RCC 7860 (cell line): ENCODE results near the gene LRRD1.
"Not testable (repeated sequence)": the region's sequence is repeated elsewhere in the genome, so short reads cannot be mapped to it uniquely, and the experiment has no call there.

Experiments used
- DNase-seq: peaks from one replicate; pipeline ENCODE4 v3.0.0-alpha.2; 2015; ENCODE audit warnings: low spot score
- FAIRE-seq: peaks from 2 replicates; lab custom pipeline; 2012; peaks lifted over from hg19 to GRCh38; lab: Jason Lieb, UNC

LRRD1 gene

DNA sequence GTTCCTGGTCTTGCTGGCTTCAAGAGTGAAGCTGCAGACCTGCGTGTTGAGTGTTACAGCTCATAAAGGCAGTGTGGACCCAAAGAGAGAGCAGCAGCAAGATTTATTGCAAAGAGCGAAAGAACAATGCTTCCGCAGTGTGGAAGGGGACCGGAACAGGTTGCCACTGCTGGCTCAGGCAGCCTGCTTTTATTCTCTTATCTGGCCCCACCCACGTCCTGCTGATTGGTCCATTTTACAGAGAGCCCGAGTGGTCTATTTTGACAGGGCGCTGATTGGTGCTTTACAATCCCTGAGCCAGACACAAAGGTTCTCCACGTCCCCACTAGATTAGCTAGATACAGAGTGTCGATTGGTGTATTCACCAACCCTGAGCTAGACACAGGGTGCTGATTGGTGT lies 36.2 kb downstream of the LRRD1 start:
- not testable (repeated sequence) for FAIRE-seq, DNase-seq

- no peak for DNase-seq
- FAIRE-seq = no peak
Measured at GRCh38 chr7:92141161-92141560, 37.8 kb downstream of the LRRD1 start.

- DNase-seq (no peak), FAIRE-seq (no peak)
Measured at GRCh38 chr7:92137557-92137956, 41.4 kb downstream of the LRRD1 start.

DNA sequence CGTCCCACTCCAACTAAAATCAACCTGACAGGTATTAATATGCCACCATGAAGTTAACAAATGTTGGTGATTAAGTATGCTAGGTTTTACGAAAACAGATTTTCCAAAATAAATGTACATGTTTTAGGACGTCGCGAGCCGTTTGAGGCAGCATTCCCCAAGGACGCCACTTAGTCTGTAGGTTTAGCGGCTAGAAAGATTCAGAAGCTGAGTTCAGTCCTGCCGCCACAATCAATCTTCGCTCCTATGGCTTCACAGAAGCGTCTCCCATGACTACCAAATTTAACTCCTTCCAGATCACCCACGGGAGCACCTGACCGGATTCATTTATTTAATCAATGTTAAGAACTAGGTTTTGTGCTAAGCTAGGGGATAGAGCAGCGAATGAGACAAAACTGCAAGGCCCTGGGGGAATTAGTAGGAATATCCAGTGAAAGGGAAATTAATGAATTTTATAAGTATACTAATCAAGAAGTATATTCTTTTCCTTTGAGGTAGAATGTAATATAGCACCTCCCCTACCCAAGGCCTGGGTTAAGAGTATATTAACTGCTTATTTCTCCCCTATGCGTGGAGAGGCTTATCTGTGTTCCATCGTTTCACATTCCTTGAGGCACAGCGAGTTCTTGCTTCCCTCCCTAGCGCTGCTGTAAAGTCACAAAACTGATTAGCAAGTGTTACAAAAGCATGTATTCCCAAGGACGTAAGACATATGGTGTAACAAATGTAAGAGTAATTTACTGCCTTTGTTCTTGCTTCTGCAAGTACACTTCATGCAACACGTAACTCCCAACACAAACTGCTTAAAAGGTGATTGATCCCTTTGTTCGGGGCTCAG lies 43.7 kb downstream of the LRRD1 start:
- FAIRE-seq = no peak
- DNase-seq = no peak

DNA sequence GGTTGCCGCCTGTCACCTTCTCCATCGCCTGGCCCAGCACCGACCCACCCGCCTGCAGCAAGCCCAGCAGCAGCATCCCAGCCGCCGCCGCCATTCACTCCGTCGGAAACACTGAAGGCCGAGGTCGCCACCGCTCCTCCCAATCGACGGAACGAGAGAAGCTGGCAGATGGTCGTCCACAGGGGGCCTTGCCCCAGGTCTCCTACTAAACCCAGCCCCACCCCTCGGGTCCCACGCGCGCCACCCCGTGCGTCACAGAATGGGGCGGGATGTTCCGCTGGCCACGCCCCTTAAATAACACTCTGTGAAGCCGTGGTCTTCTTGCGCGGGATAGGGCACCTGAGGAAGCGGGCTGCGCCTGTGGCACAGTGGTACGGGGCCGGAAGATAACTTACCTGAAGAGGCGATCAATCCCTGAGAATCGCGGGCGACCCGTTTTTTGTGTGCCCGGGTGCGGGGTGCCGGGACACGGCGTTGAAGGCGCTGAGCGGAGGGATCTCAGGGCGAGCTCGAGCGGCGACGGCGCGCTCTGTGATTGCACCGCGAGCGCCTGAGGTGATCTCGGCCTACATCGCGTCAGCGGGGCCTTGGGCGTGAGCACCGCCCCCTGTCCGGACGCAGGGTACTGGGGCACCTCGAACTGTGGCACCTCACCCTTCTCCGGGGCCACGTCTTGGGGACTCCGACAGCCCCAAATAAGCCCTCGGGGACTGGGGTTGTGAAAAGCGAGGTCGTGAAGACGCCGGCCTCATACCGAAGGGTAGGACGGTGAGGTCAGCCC lies 44.5 kb downstream of the LRRD1 start, which contains the start of gene CYP51A1:
CYP51A1 (minus strand) TSS at position 207 of the 781 bp plus-strand sequence; CDS start at position 94, 113 bp downstream.
- peak; percentile 70 for DNase-seq
- no peak for FAIRE-seq

DNA sequence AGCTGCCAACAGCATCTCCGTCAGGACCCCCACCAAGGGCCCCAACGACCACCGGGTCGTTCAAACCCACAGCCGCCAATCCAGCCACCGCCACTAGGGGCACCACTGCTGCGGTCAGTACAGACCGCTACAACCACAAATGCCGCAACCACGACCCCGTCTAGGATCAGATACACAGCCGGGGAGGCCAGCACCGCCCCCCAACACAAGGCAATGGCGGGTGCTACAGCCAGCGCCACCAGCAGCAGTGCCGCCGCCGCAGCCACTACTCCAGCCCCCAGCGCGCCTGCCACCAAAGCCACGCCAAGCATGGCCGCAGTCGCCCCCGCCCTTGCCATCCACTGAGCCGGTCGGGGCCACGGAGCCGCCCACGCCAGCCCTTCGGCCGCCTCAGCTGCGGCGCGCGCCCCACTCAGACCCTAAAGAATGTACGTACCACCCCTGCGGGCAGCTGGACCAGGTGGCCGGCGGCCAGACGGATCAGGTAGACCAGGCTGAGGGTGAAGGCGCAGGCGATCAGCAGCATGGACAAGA lies 45.1 kb downstream of the LRRD1 start:
- FAIRE-seq (no peak), DNase-seq (peak; percentile 39)

DNA sequence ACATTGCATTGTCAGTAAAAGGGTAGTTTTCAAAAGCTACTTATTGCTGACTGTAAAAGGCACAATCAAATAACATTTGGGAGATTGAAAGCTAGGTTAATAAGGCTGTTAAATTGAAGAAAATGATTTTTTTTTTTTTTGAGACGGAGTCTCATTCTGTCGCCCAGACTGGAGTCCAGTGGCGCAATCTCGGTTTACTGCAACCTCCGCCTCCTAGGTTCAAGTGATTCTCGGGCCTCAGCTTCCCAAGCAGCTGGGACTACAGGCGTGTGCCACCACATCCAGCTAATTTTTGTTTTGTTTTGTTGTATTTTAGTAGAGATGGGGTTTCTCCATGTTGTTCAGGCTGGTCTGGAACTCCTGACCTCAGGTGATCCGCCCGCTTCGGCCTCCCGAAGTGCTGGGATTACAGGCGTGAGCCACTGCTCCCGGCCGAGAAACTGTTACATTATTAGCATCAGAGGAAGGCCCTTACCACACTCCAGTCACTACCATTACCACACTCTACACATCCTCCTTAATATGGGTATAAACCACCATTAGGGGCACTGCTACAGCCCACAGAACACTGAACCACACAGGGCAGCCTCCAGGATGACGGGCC lies 45.7 kb downstream of the LRRD1 start:
- FAIRE-seq (no peak), DNase-seq (no peak)

GRCh38 chr7:92131764-92132330 lies 47.1 kb downstream of the LRRD1 start:
- DNase-seq (no peak), FAIRE-seq (no peak)

DNA sequence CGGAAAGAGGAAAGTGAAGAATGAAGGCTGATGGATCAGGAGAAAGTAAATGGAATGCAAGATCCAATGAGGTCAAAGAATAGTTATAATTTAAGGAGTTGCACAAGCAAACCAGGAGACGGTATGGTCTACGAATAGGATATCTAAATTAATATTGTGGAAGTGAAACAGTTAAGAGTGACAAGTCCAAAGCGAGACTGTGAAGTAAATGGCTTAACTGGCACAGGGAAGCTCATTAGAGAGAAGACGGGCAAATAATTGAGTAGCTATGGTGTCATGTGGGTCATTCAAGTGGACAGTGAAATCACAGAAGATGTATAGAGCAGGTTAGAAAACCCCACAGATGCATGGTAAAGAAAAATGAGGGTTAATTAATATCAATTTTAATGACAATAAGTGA lies 47.8 kb downstream of the LRRD1 start:
- DNase-seq (no peak), FAIRE-seq (no peak)

GRCh38 chr7:92121681-92122080 lies 57.3 kb downstream of the LRRD1 start:
- no peak for DNase-seq
- FAIRE-seq = no peak

- no peak for FAIRE-seq
Measured at GRCh38 chr7:92119213-92119759, 59.7 kb downstream of the LRRD1 start.

DNA sequence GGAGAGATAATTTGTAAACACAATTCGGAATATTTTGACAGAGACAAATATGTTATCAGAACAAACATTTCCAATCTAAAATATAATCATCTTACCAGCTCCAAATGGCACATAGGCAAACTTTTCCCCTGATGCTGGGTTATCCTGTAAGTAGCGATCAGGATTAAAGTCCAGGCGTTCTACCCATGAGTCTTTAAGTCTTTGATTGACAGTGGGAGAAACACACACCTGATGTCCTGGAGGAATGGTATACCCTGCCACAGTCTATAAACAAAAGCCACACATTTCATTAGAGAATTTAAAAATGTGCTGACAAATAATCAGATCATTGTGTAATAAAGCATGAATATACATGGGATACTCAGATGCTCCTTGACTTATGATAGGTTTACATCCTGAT lies 62.0 kb downstream of the LRRD1 start:
- DNase-seq = no peak
- no peak for FAIRE-seq

More at GRCh38 chr7:92119213-92119759, 59.7 kb downstream of the LRRD1 start:
- DNase-seq = no peak

GRCh38 chr7:92115821-92116220 lies 63.1 kb downstream of the LRRD1 start:
- no peak for FAIRE-seq
- DNase-seq = no peak

DNA sequence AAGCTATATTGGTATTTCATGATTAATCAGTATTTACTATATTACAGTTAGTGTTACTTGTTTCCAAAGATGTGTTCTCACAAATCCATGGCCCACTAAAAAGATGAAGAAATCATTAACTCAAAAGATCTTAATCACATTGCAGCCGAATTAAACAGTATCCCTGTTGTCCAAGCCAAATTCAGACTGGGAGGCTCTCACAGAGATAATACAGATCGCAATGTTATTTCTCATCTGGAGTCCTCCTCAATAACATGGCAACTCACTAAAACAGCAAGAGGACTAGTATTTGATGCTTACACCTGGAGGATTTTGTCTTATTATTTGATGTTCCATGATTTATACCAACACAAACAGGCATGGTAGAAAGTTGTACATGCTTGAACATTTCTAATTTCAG lies 68.1 kb downstream of the LRRD1 start:
- no peak for FAIRE-seq
- no peak for DNase-seq

DNA sequence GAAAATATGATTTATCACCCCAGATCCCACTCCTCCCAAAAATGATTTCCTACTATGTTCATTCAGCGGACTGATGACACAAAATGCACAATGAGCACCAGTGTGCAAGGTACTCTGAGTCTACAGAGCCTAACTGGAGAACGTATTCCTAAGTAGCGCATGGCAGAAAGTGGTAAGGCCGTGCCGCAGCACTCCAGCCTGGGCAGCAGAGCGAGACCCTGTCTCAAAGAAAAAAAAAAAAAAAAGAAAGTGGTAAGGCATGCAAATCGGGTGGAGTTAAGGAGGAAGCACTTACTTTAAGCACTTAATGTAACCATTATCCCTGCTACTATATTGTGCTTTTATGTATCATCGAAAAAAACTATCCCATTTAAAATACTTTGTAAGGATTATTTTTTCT lies 70.1 kb downstream of the LRRD1 start:
- no peak for DNase-seq
- FAIRE-seq = no peak

- not testable (repeated sequence) for DNase-seq, FAIRE-seq
Measured at GRCh38 chr7:92102862-92103261, 76.1 kb downstream of the LRRD1 start.

DNA sequence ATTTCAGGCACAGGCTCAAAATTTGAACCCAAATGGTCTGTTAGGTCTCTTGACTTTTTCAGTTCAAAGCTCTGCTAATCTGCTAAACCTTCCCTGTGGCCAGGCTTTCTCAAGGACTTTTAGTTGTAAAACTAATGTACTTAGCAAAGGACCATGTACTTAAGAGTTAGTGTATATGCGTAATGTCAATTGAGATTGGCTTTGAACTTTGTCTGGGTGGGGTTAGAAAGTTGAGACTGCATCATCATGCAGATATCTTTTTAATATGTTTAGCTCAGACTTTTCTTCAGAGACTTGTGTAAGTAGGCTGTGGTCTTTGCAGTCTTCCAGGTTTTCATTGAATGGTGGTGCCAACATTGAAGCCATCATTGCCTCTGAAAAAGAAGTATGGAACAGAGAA lies 78.4 kb downstream of the LRRD1 start:
- DNase-seq (no peak), FAIRE-seq (no peak)

DNA sequence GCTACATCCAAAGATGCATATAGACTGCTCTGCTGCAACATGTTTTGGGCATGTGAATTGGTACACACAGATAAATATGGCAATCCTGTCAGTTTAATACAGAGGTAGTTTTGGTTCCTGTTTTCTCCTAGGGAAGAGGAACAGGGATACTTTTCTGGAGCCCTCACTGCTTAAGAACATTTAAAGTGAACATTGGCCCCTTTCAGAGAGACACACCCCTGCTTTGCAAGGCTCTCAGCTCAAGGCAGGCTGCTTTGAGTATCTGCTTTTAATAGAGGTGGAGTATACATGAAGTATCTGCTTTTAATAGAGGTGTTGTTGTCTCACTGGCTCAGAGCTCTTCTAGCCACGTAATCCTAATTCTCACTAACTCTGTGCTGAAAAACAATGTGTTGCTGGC lies 83.6 kb downstream of the LRRD1 start:
- DNase-seq (no peak), FAIRE-seq (no peak)
